ENCODE data around the gene SNAPC5. TPM values are rescaled to one million over a fixed set of nuclear protein-coding genes. Genes with fewer than 3 reads are reported as not detected.
A peak's percentile ranks its signal among the peaks of the same experiment; 100 is the strongest.

SNAPC5 gene
- total and polyA plus RNA-seq, 2 of the 13 experiments (the other 11 are each of a cell fraction or from before 2014, with no cell fraction given): 14.8 to 36.2 TPM

- TF ChIP-seq NFAT5 (CRISPR knock-in tag; IDR thresholded peaks at IDR 0.05): no peak
- TF ChIP-seq ARNTL (CRISPR knock-in tag; IDR thresholded peaks at IDR 0.05): no peak
- no peak for TF ChIP-seq ETV5 (CRISPR knock-in tag; IDR thresholded peaks at IDR 0.05; ENCODE audit: borderline replicate concordance)
- no peak for TF ChIP-seq ZNF781 (CRISPR knock-in tag; IDR thresholded peaks at IDR 0.05; ENCODE audit: borderline replicate concordance, not compliant biosample characterization)
- TF ChIP-seq HES4 (CRISPR knock-in tag; IDR thresholded peaks at IDR 0.05; ENCODE audit: borderline replicate concordance): no peak
- peak; percentile 55; the same call in 1 of the 2 replicates for TF ChIP-seq ZBTB37 (CRISPR knock-in tag; IDR thresholded peaks at IDR 0.05)
- no peak for TF ChIP-seq PTBP1 (IDR thresholded peaks at IDR 0.05; ENCODE audit: low read depth, low read length, poor library complexity, severe bottlenecking)
- TF ChIP-seq ZNF101 (CRISPR knock-in tag; IDR thresholded peaks at IDR 0.05; ENCODE audit: borderline replicate concordance, low read depth): no peak
- no peak for TF ChIP-seq CREB1 (IDR thresholded peaks at IDR 0.05)
- TF ChIP-seq CREB1 (CRISPR knock-in tag; IDR thresholded peaks at IDR 0.05): no peak
- no peak for TF ChIP-seq ZNF274 (CRISPR knock-in tag; IDR thresholded peaks at IDR 0.05)
- TF ChIP-seq NBN (conservative IDR thresholded peaks at IDR 0.05): no peak
- TF ChIP-seq SATB2 (CRISPR knock-in tag; IDR thresholded peaks at IDR 0.05): no peak
- peak; percentile 87 for TF ChIP-seq ARID5B (CRISPR knock-in tag; IDR thresholded peaks at IDR 0.05)
- peak; percentile 50; the same call in 1 of the 2 replicates for TF ChIP-seq CREM (IDR thresholded peaks at IDR 0.05)
- TF ChIP-seq CREM (CRISPR knock-in tag; IDR thresholded peaks at IDR 0.05): no peak
- no peak for TF ChIP-seq ZNF468 (CRISPR knock-in tag; IDR thresholded peaks at IDR 0.05)
Measured at GRCh38 chr15:66452971-66453580, 44.5 kb downstream of the SNAPC5 start (continued).

Data from HepG2 (cell line).